K562 (cell line): ENCODE data around the gene ZNF143. TPM values are rescaled to one million over a fixed set of nuclear protein-coding genes. Genes with fewer than 3 reads are reported as not detected.

ENCODE experiments used
- BACH1 ChIP-seq: fragments of 200-800 bp; sonication (Bioruptor generic); IDR thresholded peaks from 2 replicates; pipeline ENCODE4 v1.6.1; 2016; ENCODE audit warnings: missing genetic modification characterization, missing compliant biosample characterization
- BRD9 ChIP-seq: fragments of 450-650 bp; IDR thresholded peaks from 2 replicates; pipeline ENCODE4 v1.6.1; 2018; ENCODE audit warnings: low read depth; ENCODE audit not compliant: partially characterized antibody
- CEBPG ChIP-seq, 3 experiments: fragments of 200-800 bp in 1 of 3; sonication (Bioruptor generic) in 1 of 3; sonication (generic) in 1 of 3; formaldehyde crosslinking in 1 of 3; IDR thresholded peaks in 2 of 3; conservative IDR thresholded peaks in 1 of 3; 2 replicates each; pipeline versions ENCODE4 v1.6.1 to v1.8.0; 2016 to 2022; ENCODE audit warnings: missing compliant biosample characterization in 2 of 3, missing genetic modification characterization in 2 of 3, mild to moderate bottlenecking in 1 of 3, missing genetic modification reagents in 1 of 3
- DPF2 ChIP-seq: fragments of 450-650 bp; IDR thresholded peaks from 2 replicates; pipeline ENCODE4 v1.6.1; 2016
- GTF2E2 ChIP-seq: fragments of 200-800 bp; sonication (Bioruptor generic); IDR thresholded peaks from 2 replicates; pipeline ENCODE4 v1.6.1; 2016; ENCODE audit warnings: missing genetic modification characterization, missing compliant biosample characterization
- JUND ChIP-seq, 2 experiments: IDR thresholded peaks; 2 replicates in 1 of 2; 3 replicates in 1 of 2; pipeline ENCODE4 v1.6.1; 2011; ENCODE audit warnings: borderline replicate concordance in 2 of 2, low read depth in 2 of 2, low read length in 2 of 2, improper control_type of control experiment in 1 of 2, missing biosample characterization in 1 of 2, missing genetic modification characterization in 1 of 2, missing genetic modification reagents in 1 of 2
- MAZ ChIP-seq, 2 experiments: fragments of 450-650 bp in 1 of 2; sonication (generic) in 1 of 2; formaldehyde crosslinking; IDR thresholded peaks in 1 of 2; conservative IDR thresholded peaks in 1 of 2; 2 replicates each; pipeline versions ENCODE4 v1.4.0 to v1.5.0; 2020; ENCODE audit warnings: mild to moderate bottlenecking in 1 of 2, missing genetic modification reagents in 1 of 2
- NCOR1 ChIP-seq: fragments of 450-650 bp; IDR thresholded peaks from 2 replicates; pipeline ENCODE4 v1.6.1; 2016; ENCODE audit warnings: mild to moderate bottlenecking, moderate library complexity
- NR2C2 ChIP-seq, 2 experiments: fragments of 200-800 bp in 1 of 2; sonication (Bioruptor generic) in 1 of 2; sonication (generic) in 1 of 2; formaldehyde crosslinking in 1 of 2; IDR thresholded peaks; 2 replicates each; pipeline versions ENCODE4 v1.6.1 to v1.8.0; 2016 to 2022; ENCODE audit warnings: mild to moderate bottlenecking in 1 of 2, missing compliant biosample characterization in 1 of 2, missing genetic modification characterization in 1 of 2, missing genetic modification reagents in 1 of 2
- PML ChIP-seq: IDR thresholded peaks from 2 replicates; pipeline ENCODE4 v1.6.1; 2012; ENCODE audit warnings: low read length, inconsistent platforms
- POLR2A ChIP-seq: fragments of 450-650 bp; conservative IDR thresholded peaks from 2 replicates; pipeline ENCODE4 v1.6.1; 2016
- POLR2B ChIP-seq: fragments of 450-650 bp; IDR thresholded peaks from 2 replicates; pipeline ENCODE4 v1.6.1; 2018; ENCODE audit warnings: low read depth; ENCODE audit not compliant: partially characterized antibody
- RFX1 ChIP-seq: fragments of 450-650 bp; IDR thresholded peaks from 2 replicates; pipeline ENCODE4 v1.6.1; 2016; ENCODE audit warnings: mild to moderate bottlenecking, moderate library complexity
- SAFB ChIP-seq: fragments of 200-400 bp; formaldehyde crosslinking; IDR thresholded peaks from 2 replicates; pipeline ENCODE4 v1.6.1; 2017; ENCODE audit warnings: low read depth, low read length, borderline replicate concordance
- SIN3A ChIP-seq, 2 experiments: fragments of 150-350 bp in 1 of 2; IDR thresholded peaks; 2 replicates each; pipeline ENCODE4 v1.6.1; 2011 to 2016; ENCODE audit warnings: borderline replicate concordance in 2 of 2, low read depth in 2 of 2, low read length in 2 of 2, mild to moderate bottlenecking in 2 of 2, moderate library complexity in 2 of 2; ENCODE audit not compliant: control insufficient read depth in 1 of 2
- TAF1 ChIP-seq: IDR thresholded peaks from 2 replicates; pipeline ENCODE4 v1.6.1; 2011; ENCODE audit warnings: mild to moderate bottlenecking, low read length, moderate library complexity; ENCODE audit not compliant: insufficient read depth, control insufficient read depth, severe bottlenecking; ENCODE audit errors: extremely low read depth
- TAL1 ChIP-seq: fragments of 450-650 bp; IDR thresholded peaks from 2 replicates; pipeline ENCODE4 v1.6.1; 2016; ENCODE audit warnings: mild to moderate bottlenecking
- ZEB2 ChIP-seq: fragments of 450-650 bp; IDR thresholded peaks from 2 replicates; pipeline ENCODE4 v1.6.1; 2016
- polyA plus RNA-seq, 8 experiments: library from polyadenylated mRNA; depleted of rRNA in 4 of 8; stranded (reverse) in 5 of 8; unstranded in 3 of 8; fragments of >200 nt; fragmentation: Nextera tagmentation in 2 of 8; fragmentation: Illumina TruSeq in 1 of 8; extraction: Ambion mirVana in 2 of 8; extraction: Trizol in 1 of 8; gene quantifications; 2 replicates each; pipeline versions ENCODE4 v1.2.1 to v1.2.3, GENCODE V29; 2011 to 2014; ENCODE audit warnings: inconsistent platforms in 1 of 8, missing spikeins in 1 of 8
- total RNA-seq, 7 experiments: library from RNA; depleted of rRNA in 6 of 7; stranded (reverse); fragments of >200 nt in 6 of 7; fragmentation: Illumina TruSeq in 2 of 7; extraction: Trizol in 2 of 7; gene quantifications; 2 replicates each; pipeline versions ENCODE4 v1.2.1 to v1.2.3, GENCODE V29; 2011 to 2021; ENCODE audit warnings: low replicate concordance in 1 of 7
- TF ChIP-seq, protein P1 (sequence below): fragments of 450-650 bp; formaldehyde crosslinking; IDR thresholded peaks from 2 replicates; pipeline ENCODE4 v1.4.0; 2020; ENCODE audit warnings: mild to moderate bottlenecking
- TF ChIP-seq, protein P2 (sequence below): sonication (generic); IDR thresholded peaks from 2 replicates; pipeline ENCODE4 v1.6.1; 2016
- TF ChIP-seq, protein P3 (sequence below): fragments of 250-450 bp; sonication (Bioruptor Pico); IDR thresholded peaks from 2 replicates; pipeline ENCODE4 v1.9.0; 2021; ENCODE audit warnings: mild to moderate bottlenecking

ZNF143 gene
- total and polyA plus RNA-seq, 9 of the 15 experiments (the other 6 are each of a cell fraction or from before 2014, with no cell fraction given), result 18.4 to 58.5 (median 27.1) TPM

DNA sequence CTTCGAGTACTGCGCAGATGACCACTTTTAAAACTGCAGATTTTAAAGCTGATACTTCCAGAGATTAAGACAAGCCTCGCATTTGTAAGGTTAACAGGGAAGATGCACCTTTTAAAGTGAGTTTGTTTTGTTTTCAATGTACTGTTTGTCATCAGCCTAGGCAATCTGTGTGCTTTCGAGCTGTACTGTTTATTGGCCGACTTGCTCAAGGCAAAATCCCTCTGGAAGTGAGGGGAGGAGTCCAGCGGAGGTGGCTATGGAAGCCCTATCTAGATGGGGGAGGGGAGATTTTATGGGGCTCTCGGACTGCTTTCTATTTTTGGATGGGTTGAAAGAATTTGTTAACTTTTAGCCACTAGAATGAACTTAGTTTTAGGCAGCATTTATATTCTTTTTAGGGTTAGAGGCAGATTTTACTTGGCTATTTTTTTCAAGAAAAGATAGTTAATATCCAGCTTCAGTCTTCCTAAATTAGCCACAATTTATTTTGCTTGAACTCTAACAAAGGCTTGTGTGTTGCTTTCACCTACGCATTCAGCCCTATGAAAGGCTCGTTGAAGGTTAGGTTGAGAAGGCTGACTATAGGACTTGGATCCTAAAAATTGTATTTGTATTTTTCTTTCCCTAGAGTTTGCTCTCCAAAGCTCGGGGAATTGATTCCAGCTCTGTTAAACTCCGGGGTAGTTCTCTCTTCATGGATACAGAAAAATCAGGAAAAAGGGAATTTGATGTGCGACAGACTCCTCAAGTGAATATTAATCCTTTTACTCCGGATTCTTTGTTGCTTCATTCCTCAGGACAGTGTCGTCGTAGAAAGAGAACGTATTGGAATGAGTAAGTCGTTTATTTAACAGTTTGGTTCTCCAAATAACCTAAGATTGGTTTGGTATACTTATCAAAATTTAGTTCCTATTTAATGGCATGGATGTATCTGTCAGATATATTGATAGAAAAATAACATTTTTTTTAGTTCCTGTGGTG, 114.7 kb downstream of the ZNF143 start (continued):
- peak; percentile 19; the same call in 1 of the 2 replicates for TF ChIP-seq TAL1
- TF ChIP-seq NR2C2 (CRISPR knock-in tag; IDR thresholded peaks at IDR 0.05), result no peak
- 0 out of 2 replicates have a peak, but pooled peaks have one; percentile 17 for TF ChIP-seq NR2C2 (tag; IDR thresholded peaks at IDR 0.05)
- TF ChIP-seq BACH1 (tag), result peak; percentile 57; the same call in 1 of the 2 replicates
- TF ChIP-seq ZEB2, result peak; percentile 58; the same call in 1 of the 2 replicates
- TF ChIP-seq POLR2A, result peak; percentile 70
- TF ChIP-seq POLR2B, result peak; percentile 75
- peak; percentile 75; the same call in 1 of the 2 replicates for TF ChIP-seq GTF2E2
- TF ChIP-seq, protein P1, sequence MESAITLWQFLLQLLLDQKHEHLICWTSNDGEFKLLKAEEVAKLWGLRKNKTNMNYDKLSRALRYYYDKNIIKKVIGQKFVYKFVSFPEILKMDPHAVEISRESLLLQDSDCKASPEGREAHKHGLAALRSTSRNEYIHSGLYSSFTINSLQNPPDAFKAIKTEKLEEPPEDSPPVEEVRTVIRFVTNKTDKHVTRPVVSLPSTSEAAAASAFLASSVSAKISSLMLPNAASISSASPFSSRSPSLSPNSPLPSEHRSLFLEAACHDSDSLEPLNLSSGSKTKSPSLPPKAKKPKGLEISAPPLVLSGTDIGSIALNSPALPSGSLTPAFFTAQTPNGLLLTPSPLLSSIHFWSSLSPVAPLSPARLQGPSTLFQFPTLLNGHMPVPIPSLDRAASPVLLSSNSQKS (CRISPR knock-in tag), result no peak
- TF ChIP-seq, protein P2, sequence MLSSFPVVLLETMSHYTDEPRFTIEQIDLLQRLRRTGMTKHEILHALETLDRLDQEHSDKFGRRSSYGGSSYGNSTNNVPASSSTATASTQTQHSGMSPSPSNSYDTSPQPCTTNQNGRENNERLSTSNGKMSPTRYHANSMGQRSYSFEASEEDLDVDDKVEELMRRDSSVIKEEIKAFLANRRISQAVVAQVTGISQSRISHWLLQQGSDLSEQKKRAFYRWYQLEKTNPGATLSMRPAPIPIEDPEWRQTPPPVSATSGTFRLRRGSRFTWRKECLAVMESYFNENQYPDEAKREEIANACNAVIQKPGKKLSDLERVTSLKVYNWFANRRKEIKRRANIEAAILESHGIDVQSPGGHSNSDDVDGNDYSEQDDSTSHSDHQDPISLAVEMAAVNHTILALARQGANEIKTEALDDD, result peak; percentile 14; the same call in 1 of the 2 replicates
- TF ChIP-seq MAZ (CRISPR knock-in tag; conservative IDR thresholded peaks at IDR 0.05 in 1 of 2, IDR thresholded peaks at IDR 0.05 in 1 of 2), result peak in 1 of 2 experiments; percentile 62; a peak in 2 of 4 replicates
- TF ChIP-seq PML, result peak; percentile 38; the same call in 1 of the 2 replicates
- TF ChIP-seq RFX1, result peak; percentile 5; the same call in 1 of the 2 replicates
- no peak for TF ChIP-seq SAFB
- TF ChIP-seq BRD9, result peak; percentile 28
- peak; percentile 77 for TF ChIP-seq TAF1
- TF ChIP-seq, protein P3, sequence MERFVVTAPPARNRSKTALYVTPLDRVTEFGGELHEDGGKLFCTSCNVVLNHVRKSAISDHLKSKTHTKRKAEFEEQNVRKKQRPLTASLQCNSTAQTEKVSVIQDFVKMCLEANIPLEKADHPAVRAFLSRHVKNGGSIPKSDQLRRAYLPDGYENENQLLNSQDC (CRISPR knock-in tag), result no peak
- TF ChIP-seq SIN3A (IDR thresholded peaks at IDR 0.05; ENCODE audit: borderline replicate concordance in 2 of 2, control insufficient read depth in 1 of 2, low read depth in 2 of 2, low read length in 2 of 2), result peak; percentile 62 to 68; a peak in 2 of 4 replicates
- peak; percentile 56; the same call in 1 of the 2 replicates for TF ChIP-seq DPF2
- TF ChIP-seq CEBPG (CRISPR knock-in tag; IDR thresholded peaks at IDR 0.05), result no peak
- peak in 1 of 2 experiments; percentile 60; a peak in 2 of 4 replicates for TF ChIP-seq CEBPG (tag; conservative IDR thresholded peaks at IDR 0.05 in 1 of 2, IDR thresholded peaks at IDR 0.05 in 1 of 2)
- peak; percentile 3; the same call in 1 of the 2 replicates for TF ChIP-seq JUND (IDR thresholded peaks at IDR 0.05; ENCODE audit: borderline replicate concordance, low read depth, low read length)
- peak; percentile 29; the same call in 1 of the 3 replicates for TF ChIP-seq JUND (tag; IDR thresholded peaks at IDR 0.05; ENCODE audit: borderline replicate concordance, low read depth, low read length)
- TF ChIP-seq NCOR1, result 0 out of 2 replicates have a peak, but pooled peaks have one; percentile 15
